Endothelial cell of umbilical vein (primary cell): ENCODE data around the gene TDRD9. TPM values are rescaled to one million over a fixed set of nuclear protein-coding genes. Genes with fewer than 3 reads are reported as not detected.

Experiments
- BruUV-seq: library from RNA; stranded (reverse); fragments of 400-500 nt; replicated peaks from 2 replicates; lab custom pipeline; 2021; lab: Mats Ljungman, UMichigan
- CTCF ChIA-PET: fragments of 300-600, 350-600 bp; sonication (Branson Sonifier 250); formaldehyde crosslinking; loops from one replicate; lab custom pipeline; 2021; ENCODE audit warnings: antibody characterized with exemption, inconsistent platforms; lab: Charles Lee
- POLR2A ChIA-PET: fragments of 300-600, 350-600 bp; sonication (Branson Sonifier 250); formaldehyde crosslinking; loops from one replicate; lab custom pipeline; 2021; ENCODE audit warnings: antibody characterized with exemption, inconsistent platforms; lab: Charles Lee
- DNase-seq: peaks from one replicate; pipeline ENCODE4 v3.0.0-alpha.2; 2011; ENCODE audit warnings: low read depth, low spot score
- FAIRE-seq: peaks from 2 replicates; lab custom pipeline; 2011; peaks lifted over from hg19 to GRCh38; lab: Jason Lieb, UNC
- H2AFZ ChIP-seq: 2 replicates; pipeline ENCODE4 v1.6.0; 2012; ENCODE audit warnings: low read depth, low read length, control low read depth, inconsistent platforms
- H3K27ac ChIP-seq: 2 replicates; pipeline ENCODE4 v1.5.1; 2011; ENCODE audit warnings: low read depth, mild to moderate bottlenecking, control low read depth, low read length, moderate library complexity; ENCODE audit not compliant: insufficient read depth
- H3K27me3 ChIP-seq, 2 experiments: 2 replicates each; pipeline versions ENCODE4 v1.6.0 to v1.6.1; 2011; ENCODE audit warnings: low read length in 2 of 2, mixed read lengths in 1 of 2; ENCODE audit not compliant: control insufficient read depth in 2 of 2, insufficient read depth in 2 of 2
- H3K36me3 ChIP-seq, 2 experiments: 2 replicates in 1 of 2; 3 replicates in 1 of 2; pipeline ENCODE4 v1.5.1; 2011; ENCODE audit warnings: low read length in 2 of 2, mild to moderate bottlenecking in 1 of 2, moderate library complexity in 1 of 2; ENCODE audit not compliant: control insufficient read depth in 2 of 2, insufficient read depth in 2 of 2; ENCODE audit errors: extremely low read depth in 1 of 2
- H3K4me1 ChIP-seq: 3 replicates; pipeline ENCODE4 v1.5.1; 2011; ENCODE audit warnings: mild to moderate bottlenecking, low read length; ENCODE audit not compliant: control insufficient read depth, insufficient read depth; ENCODE audit errors: extremely low read depth
- H3K4me2 ChIP-seq: 2 replicates; pipeline ENCODE4 v1.6.1; 2011; ENCODE audit warnings: low read length, control low read depth, mixed read lengths; ENCODE audit not compliant: insufficient read depth
- H3K4me3 ChIP-seq, 3 experiments: fragments of 200-600 bp in 1 of 3; sonication (generic), shearing (Covaris generic) in 1 of 3; replicated peaks in 1 of 3; 2 replicates each; pipeline ENCODE4 v1.5.1; 2011 to 2016; ENCODE audit warnings: control low read depth in 3 of 3, low read length in 3 of 3, mild to moderate bottlenecking in 2 of 3, inconsistent platforms in 1 of 3, low read depth in 1 of 3, moderate library complexity in 1 of 3; ENCODE audit not compliant: insufficient read depth in 1 of 3
- H3K79me2 ChIP-seq: 2 replicates; pipeline ENCODE4 v1.6.0; 2012; ENCODE audit warnings: low read length, inconsistent platforms; ENCODE audit not compliant: control insufficient read depth, insufficient read depth
- H3K9ac ChIP-seq: replicated peaks from 2 replicates; pipeline ENCODE3; 2011; ENCODE audit warnings: low read length, control low read depth; ENCODE audit not compliant: insufficient read depth; ENCODE audit errors: extremely low read depth
- H3K9me1 ChIP-seq: replicated peaks from 3 replicates; pipeline ENCODE4 v1.6.0; 2011; ENCODE audit warnings: mild to moderate bottlenecking, low read length; ENCODE audit not compliant: control insufficient read depth, insufficient read depth; ENCODE audit errors: extremely low read depth
- H3K9me3 ChIP-seq: replicated peaks from 2 replicates; pipeline ENCODE4 v1.5.1; 2012; ENCODE audit warnings: low read length, inconsistent platforms; ENCODE audit not compliant: control insufficient read depth, insufficient read depth
- H4K20me1 ChIP-seq: replicated peaks from 2 replicates; pipeline ENCODE3; 2011; ENCODE audit warnings: mild to moderate bottlenecking, low read length; ENCODE audit not compliant: control insufficient read depth, insufficient read depth; ENCODE audit errors: extremely low read depth
- EZH2 ChIP-seq: IDR thresholded peaks from 2 replicates; pipeline ENCODE4 v1.6.1; 2012; ENCODE audit warnings: borderline replicate concordance, low read depth, mild to moderate bottlenecking, moderate library complexity, low read length, inconsistent platforms; ENCODE audit not compliant: severe bottlenecking
- FOS ChIP-seq: IDR thresholded peaks from 2 replicates; pipeline ENCODE4 v1.6.1; 2011; ENCODE audit warnings: mild to moderate bottlenecking, low read length, moderate library complexity, borderline replicate concordance; ENCODE audit not compliant: insufficient read depth
- GATA2 ChIP-seq: IDR thresholded peaks from 2 replicates; pipeline ENCODE4 v1.7.0; 2011; ENCODE audit warnings: low read depth, mild to moderate bottlenecking, moderate library complexity, mixed read lengths, low read length; ENCODE audit not compliant: insufficient read length, insufficient read depth
- JUN ChIP-seq: IDR thresholded peaks from 2 replicates; pipeline ENCODE4 v1.6.1; 2011; ENCODE audit warnings: borderline replicate concordance, low read depth; ENCODE audit not compliant: insufficient read length, insufficient read depth
- MYC ChIP-seq: IDR thresholded peaks from one replicate; pipeline ENCODE4 v1.6.1; 2011; ENCODE audit warnings: mild to moderate bottlenecking, low read depth, low read length
- POLR2A ChIP-seq: IDR thresholded peaks from 2 replicates; pipeline ENCODE4 v1.6.1; 2012; ENCODE audit warnings: low read depth, mild to moderate bottlenecking, control low read depth, low read length
- POLR2AphosphoS5 ChIP-seq: IDR thresholded peaks from 2 replicates; pipeline ENCODE4 v1.6.1; 2012; ENCODE audit warnings: low read depth, mild to moderate bottlenecking, control low read depth, low read length, moderate library complexity; ENCODE audit not compliant: insufficient read depth
- dilution Hi-C: fragments of 300-500 bp; cut with MboI; formaldehyde crosslinking; loops from one replicate; pipeline ENCODE4 v1.15.0; 2019; ENCODE audit warnings: low sequenced_read_pairs; ENCODE audit not compliant: extremely low pct_ligation_motif_present
- intact Hi-C: fragments of 100-400 bp; cut with micrococcal nuclease; formaldehyde crosslinking; loops from one replicate; pipeline ENCODE4 v1.10.0; 2022
- polyA plus RNA-seq, 4 experiments: library from polyadenylated mRNA; depleted of rRNA in 3 of 4; stranded (reverse) in 3 of 4; unstranded in 1 of 4; fragments of >200 nt; gene quantifications; 2 replicates each; pipeline versions ENCODE4 v1.2.1 to v1.2.3, GENCODE V29; 2011 to 2012; ENCODE audit warnings: missing spikeins in 1 of 4
- total RNA-seq: library from RNA; stranded (reverse); gene quantifications from 2 replicates; pipeline ENCODE4 v1.2.3, GENCODE V29; 2021
- TF ChIP-seq, protein P1 (sequence below), 2 donors: IDR thresholded peaks; 1 replicate in 1 of 2; 2 replicates in 1 of 2; pipeline ENCODE4 v1.5.1; 2011; ENCODE audit warnings: low read length in 2 of 2, mild to moderate bottlenecking in 2 of 2, moderate library complexity in 2 of 2, control low read depth in 1 of 2, inconsistent platforms in 1 of 2, low read depth in 1 of 2; ENCODE audit not compliant: insufficient read depth in 1 of 2; ENCODE audit errors: extremely low read depth in 1 of 2
- TF ChIP-seq, protein P2 (sequence below): IDR thresholded peaks from 2 replicates; pipeline ENCODE4 v1.6.1; 2011; ENCODE audit not compliant: insufficient read depth, insufficient read length

TDRD9 gene
- total and polyA plus RNA-seq, 2 donors (not counting 3 experiments of a cell fraction or from before 2014, with no cell fraction given), result 0.52 to 1.4 TPM

GRCh38 chr14:103896578-103896977 is 31.7 kb upstream of the TDRD9 start:
- Histone ChIP-seq H3K4me2 (no peak overlapping the region), H3K9me3 (no peaks in the 10 kb centered on the region), H3K4me3 (no peak overlapping the region), H3K79me2 (no peaks in the 10 kb centered on the region), H3K27ac (no peak overlapping the region), H2AFZ (no peak overlapping the region), H3K27me3 (no peaks in the 10 kb centered on the region), H3K9ac (no peak overlapping the region), H3K9me1 (no peaks in the 10 kb centered on the region), H3K36me3 (no peaks in the 10 kb centered on the region), H4K20me1 (no peaks in the 10 kb centered on the region), H3K4me1 (no peaks in the 10 kb centered on the region)
- dilution Hi-C loops (no loop called here), intact Hi-C loops (no loop called here)
- DNase-seq, result no peak
- no TSS peak for BruUV-seq
- FAIRE-seq, result no peak
- no peak for TF ChIP-seq JUN
- no peak for TF ChIP-seq POLR2A
- TF ChIP-seq POLR2AphosphoS5, result no peak
- TF ChIP-seq FOS, result no peak
- ChIA-PET POLR2A (no interaction called here), CTCF (no interaction called here)

DNA sequence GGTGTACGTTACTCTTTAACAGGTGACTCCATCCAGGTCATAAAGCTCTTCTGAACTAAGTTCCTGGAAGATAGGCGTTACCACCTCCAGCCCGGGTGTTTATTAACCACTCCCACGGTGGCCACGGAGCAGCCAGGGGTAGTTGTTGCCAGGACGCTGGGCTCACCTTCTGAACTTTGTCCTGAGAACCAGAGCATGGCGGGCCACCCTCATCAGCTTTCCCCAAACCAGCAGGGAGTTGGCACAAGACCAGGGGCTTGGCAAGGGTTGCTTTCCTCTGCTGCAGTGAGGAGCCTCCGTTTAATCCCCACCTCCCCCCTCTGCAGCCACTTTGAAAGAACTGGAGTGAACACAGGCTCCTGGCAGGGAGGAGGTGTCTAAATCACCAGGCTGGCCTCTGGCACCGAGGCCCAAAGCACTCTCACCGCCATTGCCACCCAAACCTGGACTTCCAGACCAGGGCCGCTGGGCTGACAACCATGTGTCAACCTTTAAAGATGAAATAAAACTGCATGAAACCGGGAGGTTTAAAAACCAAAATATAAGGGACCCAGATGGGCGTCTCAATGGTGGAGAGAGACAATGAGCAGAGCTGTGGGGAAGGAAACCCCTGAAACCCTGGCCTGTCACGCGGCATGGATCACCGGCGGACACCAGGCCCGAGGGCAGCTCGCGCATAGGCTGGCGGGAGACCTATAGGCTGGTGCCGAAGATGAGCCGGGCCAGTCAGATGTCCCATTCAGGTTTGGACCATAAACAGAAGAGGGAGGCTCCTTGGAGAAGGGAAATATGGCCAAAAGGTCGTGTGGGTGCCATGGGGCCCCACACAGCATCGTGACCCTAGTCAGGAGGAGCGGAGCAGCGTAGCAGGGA is 30.9 kb upstream of the TDRD9 start:
- H3K9me1 ChIP-seq, result no peaks in the 10 kb centered on the region
- CTCF ChIA-PET, result no interaction called here
- no peak overlapping the region for H3K4me3 ChIP-seq
- H3K4me1 ChIP-seq, result no peaks in the 10 kb centered on the region
- no peak overlapping the region for H2AFZ ChIP-seq
- intact Hi-C loops (no loop called here), dilution Hi-C loops (no loop called here)
- no peak overlapping the region for H3K4me2 ChIP-seq
- DNase-seq, result no peak
- no peaks in the 10 kb centered on the region for H3K9me3 ChIP-seq
- H3K79me2 ChIP-seq, result no peaks in the 10 kb centered on the region
- no peak overlapping the region for H3K27ac ChIP-seq
- H3K36me3 ChIP-seq, result no peaks in the 10 kb centered on the region
- H3K9ac ChIP-seq, result no peak overlapping the region
- POLR2A ChIA-PET, result no interaction called here
- FAIRE-seq, result no peak
- no peaks in the 10 kb centered on the region for H4K20me1 ChIP-seq
- no TSS peak for BruUV-seq
- no peaks in the 10 kb centered on the region for H3K27me3 ChIP-seq
- TF ChIP-seq GATA2 (no peak), POLR2AphosphoS5 (no peak), POLR2A (no peak), EZH2 (no peak), FOS (no peak), JUN (no peak), MYC (no peak)
- TF ChIP-seq, protein P1, sequence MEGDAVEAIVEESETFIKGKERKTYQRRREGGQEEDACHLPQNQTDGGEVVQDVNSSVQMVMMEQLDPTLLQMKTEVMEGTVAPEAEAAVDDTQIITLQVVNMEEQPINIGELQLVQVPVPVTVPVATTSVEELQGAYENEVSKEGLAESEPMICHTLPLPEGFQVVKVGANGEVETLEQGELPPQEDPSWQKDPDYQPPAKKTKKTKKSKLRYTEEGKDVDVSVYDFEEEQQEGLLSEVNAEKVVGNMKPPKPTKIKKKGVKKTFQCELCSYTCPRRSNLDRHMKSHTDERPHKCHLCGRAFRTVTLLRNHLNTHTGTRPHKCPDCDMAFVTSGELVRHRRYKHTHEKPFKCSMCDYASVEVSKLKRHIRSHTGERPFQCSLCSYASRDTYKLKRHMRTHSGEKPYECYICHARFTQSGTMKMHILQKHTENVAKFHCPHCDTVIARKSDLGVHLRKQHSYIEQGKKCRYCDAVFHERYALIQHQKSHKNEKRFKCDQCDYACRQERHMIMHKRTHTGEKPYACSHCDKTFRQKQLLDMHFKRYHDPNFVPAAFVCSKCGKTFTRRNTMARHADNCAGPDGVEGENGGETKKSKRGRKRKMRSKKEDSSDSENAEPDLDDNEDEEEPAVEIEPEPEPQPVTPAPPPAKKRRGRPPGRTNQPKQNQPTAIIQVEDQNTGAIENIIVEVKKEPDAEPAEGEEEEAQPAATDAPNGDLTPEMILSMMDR (IDR thresholded peaks at IDR 0.05; ENCODE audit: extremely low read depth in 1 of 2, insufficient read depth in 1 of 2, low read depth in 1 of 2, low read length in 2 of 2), result no peak
- TF ChIP-seq, protein P2, sequence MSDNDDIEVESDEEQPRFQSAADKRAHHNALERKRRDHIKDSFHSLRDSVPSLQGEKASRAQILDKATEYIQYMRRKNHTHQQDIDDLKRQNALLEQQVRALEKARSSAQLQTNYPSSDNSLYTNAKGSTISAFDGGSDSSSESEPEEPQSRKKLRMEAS, result no peak
